Gastroesophageal sphincter (tissue), 4 donors: ENCODE data around the gene CYREN. TPM values are rescaled to one million over a fixed set of nuclear protein-coding genes. Genes with fewer than 3 reads are reported as not detected.
A peak's percentile ranks its signal among the peaks of the same experiment; 100 is the strongest.

Experiments
- ATAC-seq: fragments of 150-250 bp; one replicate; pipeline ENCODE4 v1.9.1; 2016; ENCODE audit warnings: mild to moderate bottlenecking, moderate library complexity
- H3K27ac ChIP-seq, 4 donors: fragments of 200-600 bp; sonication (generic) in 3 of 4; 1 replicate in 3 of 4; 2 replicates in 1 of 4; pipeline ENCODE4 v1.5.1; 2016 to 2019
- H3K27me3 ChIP-seq: fragments of 200-600 bp; sonication (generic); one replicate; pipeline ENCODE4 v1.5.1; 2019
- H3K36me3 ChIP-seq, 2 donors: fragments of 200-600 bp; sonication (generic); one replicate each; pipeline ENCODE4 v1.5.1; 2019; ENCODE audit warnings: control low read depth in 1 of 2
- H3K4me1 ChIP-seq, 3 donors: fragments of 200-600 bp; sonication (generic); 1 replicate in 2 of 3; 2 replicates in 1 of 3; pipeline ENCODE4 v1.5.1; 2016 to 2019; ENCODE audit warnings: control low read depth in 2 of 3
- H3K4me3 ChIP-seq, 2 donors: fragments of 200-600 bp; sonication (generic); one replicate each; pipeline ENCODE4 v1.5.1; 2019; ENCODE audit warnings: mild to moderate bottlenecking in 1 of 2, moderate library complexity in 1 of 2
- H3K9me3 ChIP-seq, 3 donors: fragments of 200-600 bp; sonication (generic); one replicate each; pipeline ENCODE4 v1.5.1; 2017 to 2019; ENCODE audit warnings: control low read depth in 2 of 3
- CTCF ChIP-seq, 4 experiments: fragments of 200-600 bp in 2 of 4; fragments of 450-650 bp in 2 of 4; sonication (generic) in 1 of 4; IDR thresholded peaks; one replicate each; pipeline ENCODE4 v1.5.1; 2017 to 2019; ENCODE audit warnings: antibody characterized with exemption in 4 of 4, mild to moderate bottlenecking in 2 of 4, moderate library complexity in 2 of 4
- EP300 ChIP-seq: sonication (generic); formaldehyde crosslinking; IDR thresholded peaks from one replicate; pipeline ENCODE4 v1.6.1; 2017; ENCODE audit warnings: antibody characterized with exemption, mild to moderate bottlenecking
- POLR2A ChIP-seq, 2 donors: fragments of 450-650 bp; IDR thresholded peaks; one replicate each; pipeline ENCODE4 v1.6.1; 2017; ENCODE audit warnings: antibody characterized with exemption in 2 of 2, mild to moderate bottlenecking in 2 of 2, moderate library complexity in 1 of 2
- POLR2AphosphoS5 ChIP-seq: sonication (generic); formaldehyde crosslinking; IDR thresholded peaks from one replicate; pipeline ENCODE4 v1.6.1; 2017; ENCODE audit warnings: antibody characterized with exemption
- WGBS, 2 donors: methylation state at CpG; one replicate each; pipeline ENCODE4 v1.1.5; 2018; ENCODE audit warnings: low coverage in 1 of 2; 5-methylcytosine and 5-hydroxymethylcytosine counted together
- total RNA-seq, 4 donors: library from RNA; depleted of rRNA; stranded (reverse); fragments of >200 nt; gene quantifications; one replicate each; pipeline ENCODE4 v1.1.0, GENCODE V29; 2016

The CYREN gene
- total RNA-seq, 4 donors from 2014 or later, result 37.0 to 60.3 (median 49.7) TPM

- WGBS, 2 donors, result 51 to 53% methylated on average over 4 to 8 of the region's 8 CpGs
- H3K4me3 ChIP-seq, result peak overlapping the region in 1 of 2 donors; percentile 11
- no peak for ATAC-seq
Observed at GRCh38 chr7:135150072-135150782, 20.3 kb downstream of the CYREN start.

GRCh38 chr7:135147899-135148721, 22.4 kb downstream of the CYREN start, which contains the start of gene TMEM140:
Gene TMEM140 (plus strand): TSS chr7:135148072. CDS start chr7:135164442, 16,370 bp downstream.
- Histone ChIP-seq H3K4me1 (peaks cover 0 to 65% (median 6%) of the 10 kb centered on the region in 3 donors), H3K4me3 (peak within 1 kb of the TSS; percentile 54 to 95), H3K36me3 (no peaks in the 10 kb centered on the region), H3K27ac (peak within 1 kb of the TSS; percentile 89 to 99 (median 90)), H3K27me3 (no peaks in the 10 kb centered on the region), H3K9me3 (no peaks in the 10 kb centered on the region)
- ATAC-seq, result peak; percentile 77
- WGBS, 2 donors, result 11 to 23% methylated on average over 11 to 13 of the region's 13 CpGs
- peak; percentile 89 for TF ChIP-seq POLR2AphosphoS5
- TF ChIP-seq EP300, result no peak
- TF ChIP-seq POLR2A (IDR thresholded peaks at IDR 0.05), result peak in 1 of 2 donors; percentile 16
- TF ChIP-seq CTCF (IDR thresholded peaks at IDR 0.05), result peak in 1 of 4 experiments; percentile 40

More at GRCh38 chr7:135150072-135150782, 20.3 kb downstream of the CYREN start:
- Histone ChIP-seq H3K4me1 (peaks cover 0 to 53% (median 6%) of the 10 kb centered on the region in 3 donors), H3K27me3 (no peaks in the 10 kb centered on the region), H3K36me3 (no peaks in the 10 kb centered on the region), H3K27ac (peak overlapping the region in 3 of 4 donors; percentile 39 to 68 (median 48)), H3K9me3 (no peaks in the 10 kb centered on the region)
- no peak for TF ChIP-seq POLR2AphosphoS5

DNA sequence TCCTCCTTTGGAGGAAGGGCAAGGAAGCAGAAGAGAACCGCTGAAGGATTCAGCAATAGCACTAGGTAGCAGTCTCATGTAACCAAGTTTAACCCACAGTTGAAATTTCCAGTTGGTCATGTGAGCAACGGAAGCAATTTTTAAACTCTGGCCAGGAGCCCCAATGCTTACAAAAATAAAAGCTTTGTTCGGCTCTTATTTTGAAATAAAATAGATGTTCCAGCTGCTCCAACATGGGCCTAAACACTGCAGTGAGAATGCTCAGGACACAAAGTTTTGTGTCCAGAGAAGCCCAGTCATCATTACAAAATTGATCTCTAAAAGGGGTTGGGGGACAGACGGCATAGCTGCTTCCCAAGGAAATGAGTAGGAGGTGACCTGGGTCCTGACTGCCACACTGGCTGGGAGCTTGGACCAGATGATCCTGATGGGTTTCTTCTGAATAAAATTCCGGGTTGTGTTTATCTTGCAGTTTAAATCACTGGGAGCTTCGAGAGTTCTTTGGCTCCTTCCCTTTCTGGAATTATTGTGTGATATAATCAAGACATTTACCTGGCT, 23.1 kb downstream of the CYREN start:
- peaks cover 0 to 65% (median 6%) of the 10 kb centered on the region in 3 donors for H3K4me1 ChIP-seq
- WGBS, 2 donors, result 0 to 4% methylated on average over 6 of the region's 6 CpGs
- ATAC-seq, result peak; percentile 77

DNA sequence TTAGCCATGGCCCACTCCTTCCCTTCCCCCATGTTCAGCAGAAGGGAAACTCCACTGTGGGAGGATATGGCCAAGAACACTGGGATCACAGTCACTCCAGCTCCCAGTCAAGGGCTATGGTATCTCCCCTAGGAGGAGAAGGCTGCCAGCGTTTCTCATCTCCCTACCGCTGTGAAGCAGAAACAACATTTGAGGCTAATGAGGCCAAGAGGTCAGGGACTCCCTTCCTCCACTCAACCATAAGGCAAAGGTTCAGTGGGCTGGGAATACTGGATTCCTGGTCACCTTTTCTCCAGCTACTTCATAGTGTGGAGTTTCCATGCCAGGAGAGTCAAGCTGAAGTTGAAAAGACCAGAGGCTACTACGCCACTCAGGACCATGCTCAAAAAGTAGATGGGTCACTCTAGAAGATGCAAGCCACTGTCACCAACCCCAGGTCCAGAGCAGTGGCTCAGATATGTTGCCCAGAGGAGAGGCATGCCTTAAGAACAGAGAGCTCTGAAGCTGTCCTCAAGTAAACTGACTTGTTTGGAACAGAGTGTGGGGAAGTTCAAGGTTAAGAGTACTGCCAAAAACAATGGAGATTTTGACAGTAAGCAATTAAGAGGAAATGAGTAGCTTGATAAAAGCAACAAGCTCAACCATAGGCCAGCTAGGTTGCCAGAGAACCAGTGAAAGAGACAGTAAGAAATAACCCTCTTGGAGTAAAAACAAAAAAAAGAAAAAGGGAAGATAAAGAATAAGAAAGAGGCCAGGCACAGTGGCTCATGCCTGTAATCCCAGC, 26.4 kb downstream of the CYREN start:
- H3K36me3 ChIP-seq, result no peaks in the 10 kb centered on the region
- no CpG with 5 or more reads among the region's 3 CpGs for WGBS, 2 donors
- ATAC-seq, result no peak

More for the DNA sequence above, 23.1 kb downstream of the CYREN start:
- peak overlapping the region; percentile 89 to 99 (median 90) for H3K27ac ChIP-seq
- H3K27me3 ChIP-seq, result no peaks in the 10 kb centered on the region
- TF ChIP-seq POLR2AphosphoS5 (peak; percentile 62), POLR2A (IDR thresholded peaks at IDR 0.05) (no peak)
- H3K9me3 ChIP-seq, result no peaks in the 10 kb centered on the region
- peak overlapping the region; percentile 54 to 95 for H3K4me3 ChIP-seq
- H3K36me3 ChIP-seq, result no peaks in the 10 kb centered on the region

More for the DNA sequence above, 26.4 kb downstream of the CYREN start:
- Histone ChIP-seq H3K4me1 (peaks cover 0 to 43% (median 5%) of the 10 kb centered on the region in 3 donors), H3K27me3 (no peaks in the 10 kb centered on the region), H3K9me3 (no peaks in the 10 kb centered on the region), H3K27ac (peak overlapping the region in 2 of 4 donors; percentile 15 to 20), H3K4me3 (no peak overlapping the region)
- TF ChIP-seq EP300 (no peak), POLR2AphosphoS5 (no peak), POLR2A (IDR thresholded peaks at IDR 0.05) (no peak), CTCF (IDR thresholded peaks at IDR 0.05) (no peak)
